Measurements from ENCODE around the gene HOXB4. TPM values are rescaled to one million over a fixed set of nuclear protein-coding genes. Genes with fewer than 3 reads are reported as not detected.

Gene HOXB4
- total and polyA plus RNA-seq, 9 donors: 0.13 to 3.4 (median 0.87) TPM

DNA sequence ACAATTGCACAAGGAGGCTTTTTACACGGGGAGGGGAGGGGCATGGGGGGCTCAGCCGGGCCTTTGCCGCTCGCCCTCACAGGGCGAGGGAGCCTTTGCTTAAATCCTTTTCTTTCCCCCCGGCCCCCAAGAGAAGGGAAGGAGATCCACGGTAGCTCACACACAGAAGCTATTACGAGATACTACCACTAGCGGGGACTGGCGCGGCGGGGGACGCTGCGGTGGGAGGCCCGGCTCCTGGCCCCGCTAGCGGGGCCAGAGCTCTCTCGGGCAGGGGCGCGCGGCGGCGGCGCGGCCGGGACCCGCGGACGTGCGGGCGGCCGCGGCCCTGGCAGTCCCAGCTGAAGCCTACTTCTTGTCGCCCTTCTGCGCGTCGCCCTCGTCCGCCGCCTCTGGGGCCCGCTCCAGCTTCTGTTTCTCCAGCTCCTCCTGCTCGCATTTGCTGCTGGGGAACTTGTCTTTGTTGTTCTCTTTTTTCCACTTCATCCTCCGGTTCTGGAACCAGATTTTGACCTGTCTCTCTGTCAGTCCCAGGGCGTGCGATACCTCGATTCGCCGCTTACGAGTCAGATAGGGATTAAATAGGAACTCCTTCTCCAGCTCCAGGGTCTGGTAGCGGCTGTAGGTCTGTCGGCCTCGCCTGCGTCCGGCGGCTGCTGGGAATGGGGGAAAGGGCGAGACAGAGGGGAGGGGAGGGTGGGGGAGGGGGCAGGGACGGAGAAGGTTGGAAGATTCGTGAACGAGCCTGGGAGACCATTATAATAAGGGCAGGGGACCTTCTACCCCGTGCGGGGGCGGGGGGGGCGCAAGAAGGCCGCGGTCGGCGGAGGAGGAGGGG lies 34.9 kb upstream of the HOXB4 start:
- intact Hi-C loops (cut with DNase I): loop anchor here in 2 of 4 donors (10.0 kb wide), 1 partner anchor 588 kb away; no protein-coding TSS in a partner anchor

DNA sequence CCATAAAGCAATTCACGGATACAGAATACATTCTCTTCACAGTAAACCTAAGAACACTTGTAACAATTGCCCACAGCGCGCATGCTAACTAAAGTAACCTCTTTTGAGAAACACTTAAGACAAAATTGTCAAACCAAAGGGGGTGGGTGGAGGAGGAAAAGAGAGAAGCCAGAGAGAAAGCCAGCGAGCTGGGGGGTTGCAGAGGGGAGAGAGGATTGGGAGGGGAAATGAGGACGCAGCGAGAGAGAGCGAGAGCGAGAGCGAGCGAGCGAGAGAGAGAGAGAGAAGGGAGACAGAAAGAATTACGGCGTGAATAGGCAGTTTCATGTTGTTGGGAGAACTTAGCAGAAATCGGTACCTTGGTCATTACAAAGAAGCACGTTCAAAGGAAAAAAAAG lies 34.3 kb upstream of the HOXB4 start:
- intact Hi-C loops (cut with DNase I): loop anchor here in 2 of 4 donors (10.0 kb wide), 1 partner anchor 588 kb away; no protein-coding TSS in a partner anchor
- Histone ChIP-seq H3K4me3 (peak overlapping the region; percentile 17), H3K27ac (no peak overlapping the region), H3K9me3 (no peaks in the 10 kb centered on the region), H3K27me3 (peaks cover 2% of the 10 kb centered on the region), H3K4me1 (ENCODE audit: insufficient read depth) (peaks cover 2% of the 10 kb centered on the region), H3K36me3 (no peaks in the 10 kb centered on the region)
- TF ChIP-seq, protein P1, sequence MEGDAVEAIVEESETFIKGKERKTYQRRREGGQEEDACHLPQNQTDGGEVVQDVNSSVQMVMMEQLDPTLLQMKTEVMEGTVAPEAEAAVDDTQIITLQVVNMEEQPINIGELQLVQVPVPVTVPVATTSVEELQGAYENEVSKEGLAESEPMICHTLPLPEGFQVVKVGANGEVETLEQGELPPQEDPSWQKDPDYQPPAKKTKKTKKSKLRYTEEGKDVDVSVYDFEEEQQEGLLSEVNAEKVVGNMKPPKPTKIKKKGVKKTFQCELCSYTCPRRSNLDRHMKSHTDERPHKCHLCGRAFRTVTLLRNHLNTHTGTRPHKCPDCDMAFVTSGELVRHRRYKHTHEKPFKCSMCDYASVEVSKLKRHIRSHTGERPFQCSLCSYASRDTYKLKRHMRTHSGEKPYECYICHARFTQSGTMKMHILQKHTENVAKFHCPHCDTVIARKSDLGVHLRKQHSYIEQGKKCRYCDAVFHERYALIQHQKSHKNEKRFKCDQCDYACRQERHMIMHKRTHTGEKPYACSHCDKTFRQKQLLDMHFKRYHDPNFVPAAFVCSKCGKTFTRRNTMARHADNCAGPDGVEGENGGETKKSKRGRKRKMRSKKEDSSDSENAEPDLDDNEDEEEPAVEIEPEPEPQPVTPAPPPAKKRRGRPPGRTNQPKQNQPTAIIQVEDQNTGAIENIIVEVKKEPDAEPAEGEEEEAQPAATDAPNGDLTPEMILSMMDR (IDR thresholded peaks at IDR 0.05): no peak
- TF ChIP-seq POLR2A (IDR thresholded peaks at IDR 0.05) (no peak), EP300 (IDR thresholded peaks at IDR 0.05) (no peak)
- WGBS, 3 donors: 3 to 5% (median 3%) methylated on average over 15 of the region's 15 CpGs
- no peak for DNase-seq

More for the DNA sequence above, 34.9 kb upstream of the HOXB4 start:
- DNase-seq: no peak
- TF ChIP-seq POLR2A (IDR thresholded peaks at IDR 0.05): no peak
- TF ChIP-seq, protein P1 (IDR thresholded peaks at IDR 0.05): no peak
- no peak for TF ChIP-seq EP300 (IDR thresholded peaks at IDR 0.05)
- H3K4me1 ChIP-seq (ENCODE audit: insufficient read depth): peaks cover 2% of the 10 kb centered on the region
- no peaks in the 10 kb centered on the region for H3K9me3 ChIP-seq
- WGBS, 3 donors: 1 to 2% (median 2%) methylated on average over 67 of the region's 67 CpGs
- no peaks in the 10 kb centered on the region for H3K36me3 ChIP-seq
- peak overlapping the region; percentile 17 for H3K4me3 ChIP-seq
- H3K27me3 ChIP-seq: peaks cover 2% of the 10 kb centered on the region
- no peak overlapping the region for H3K27ac ChIP-seq

DNA sequence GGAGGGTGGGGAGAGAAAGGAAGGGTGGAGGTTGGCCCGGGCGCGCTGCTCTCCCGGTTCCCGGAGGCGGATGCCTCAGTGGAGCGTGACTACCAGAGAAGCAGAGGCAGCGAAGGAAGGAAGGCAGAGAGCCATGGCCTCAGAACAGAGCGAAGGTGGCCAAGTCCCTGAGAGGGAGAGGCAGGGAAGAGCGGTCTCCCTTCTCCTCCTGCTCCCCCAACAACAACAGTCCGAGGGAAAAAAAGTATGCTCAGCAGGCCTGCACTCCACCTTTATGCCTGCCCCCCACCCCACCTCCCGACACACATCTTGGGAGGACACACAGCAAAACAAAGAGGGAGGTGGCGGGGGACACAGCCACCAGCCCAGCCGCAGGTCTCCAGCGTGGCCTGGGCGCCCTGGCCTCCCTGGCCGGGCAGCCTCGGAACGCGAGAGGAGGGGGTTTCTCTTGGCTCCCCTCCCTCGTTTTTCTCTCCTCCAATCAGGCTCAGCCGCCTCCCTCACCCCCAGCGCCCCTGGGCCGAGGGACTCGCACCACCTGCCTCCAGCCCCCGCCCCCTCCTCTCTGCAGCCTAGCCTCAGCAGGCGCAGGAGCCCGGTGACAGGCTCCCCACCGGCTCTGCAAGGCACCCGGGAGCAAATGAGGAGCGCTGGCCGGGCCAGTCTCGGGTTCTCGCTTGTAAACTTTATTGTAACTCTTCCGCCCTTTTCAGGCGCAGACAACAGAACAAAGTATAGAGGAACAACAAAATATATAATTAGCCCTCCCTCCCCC lies 33.7 kb upstream of the HOXB4 start:
- H3K27ac ChIP-seq: no peak overlapping the region
- peaks cover 2% of the 10 kb centered on the region for H3K4me1 ChIP-seq (ENCODE audit: insufficient read depth)
- no peaks in the 10 kb centered on the region for H3K9me3 ChIP-seq
- intact Hi-C loops (cut with DNase I): loop anchor here in 2 of 4 donors (10.0 kb wide), 1 partner anchor 587 kb away; no protein-coding TSS in a partner anchor
- peaks cover 2% of the 10 kb centered on the region for H3K27me3 ChIP-seq
- H3K36me3 ChIP-seq: no peaks in the 10 kb centered on the region
- no peak for TF ChIP-seq EP300 (IDR thresholded peaks at IDR 0.05)
- no peak for TF ChIP-seq POLR2A (IDR thresholded peaks at IDR 0.05)
- TF ChIP-seq, protein P1 (IDR thresholded peaks at IDR 0.05): no peak
- peak overlapping the region; percentile 39 for H3K4me3 ChIP-seq
- no peak for DNase-seq
- 3 to 6% (median 5%) methylated on average over 36 of the region's 36 CpGs for WGBS, 3 donors

DNA sequence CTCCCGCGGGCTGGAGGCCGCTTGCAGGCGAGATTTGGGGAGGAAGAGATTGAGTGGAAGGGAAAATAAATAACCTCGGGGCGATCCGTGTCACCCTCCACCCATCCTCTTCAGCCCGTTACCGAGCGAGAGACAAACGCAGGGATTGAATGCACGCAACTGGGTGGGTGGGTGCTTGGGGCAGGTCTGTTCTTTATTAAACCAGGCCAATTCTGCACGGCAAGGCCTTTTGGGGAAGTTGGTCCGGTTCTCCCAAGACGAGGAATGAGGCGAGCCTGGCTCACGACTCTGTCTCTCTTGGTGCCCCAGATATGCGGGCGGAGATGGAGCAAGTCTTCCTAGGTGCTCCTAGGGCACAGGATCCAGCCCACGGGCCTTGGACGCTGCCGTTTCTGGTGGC lies 33.1 kb upstream of the HOXB4 start:
- peaks cover 2% of the 10 kb centered on the region for H3K4me1 ChIP-seq (ENCODE audit: insufficient read depth)
- peaks cover 4% of the 10 kb centered on the region for H3K27me3 ChIP-seq
- H3K27ac ChIP-seq: no peak overlapping the region
- DNase-seq: no peak
- peak overlapping the region; percentile 39 for H3K4me3 ChIP-seq
- intact Hi-C loops (cut with DNase I): loop anchor here in 2 of 4 donors (10.0 kb wide), 1 partner anchor 586 kb away; no protein-coding TSS in a partner anchor
- H3K9me3 ChIP-seq: peaks cover 0 to 2% of the 10 kb centered on the region in 2 donors
- TF ChIP-seq POLR2A (IDR thresholded peaks at IDR 0.05) (no peak), EP300 (IDR thresholded peaks at IDR 0.05) (no peak)
- TF ChIP-seq, protein P1 (IDR thresholded peaks at IDR 0.05): no peak
- H3K36me3 ChIP-seq: no peaks in the 10 kb centered on the region
- WGBS, 3 donors: 4% methylated on average over 22 of the region's 22 CpGs
